C4-2B (cell line): ENCODE measurements around the gene ZNF200.

Experiments used
- CTCF ChIP-seq: fragments of 450-650 bp; conservative IDR thresholded peaks from 2 replicates; pipeline ENCODE4 v1.5.1; 2017; ENCODE audit warnings: mild to moderate bottlenecking
- ZFX ChIP-seq: fragments of 450-650 bp; IDR thresholded peaks from 2 replicates; pipeline ENCODE4 v1.6.1; 2017

- no peak for TF ChIP-seq CTCF
- TF ChIP-seq ZFX, result no peak
Measured at GRCh38 chr16:3234543-3234856, 458 bp downstream of the ZNF200 start.
